HepG2 (cell line): Measurements from ENCODE around the gene SHROOM1. TPM values are rescaled to one million over a fixed set of nuclear protein-coding genes. Genes with fewer than 3 reads are reported as not detected.
A peak's percentile ranks its signal among the peaks of the same experiment; 100 is the strongest.

Experiments used
- ATAC-seq: fragments of 200-7000 bp; cut with Tn5 transposase; 3 replicates; pipeline ENCODE4 v1.9.1; 2020; ENCODE audit warnings: mild to moderate bottlenecking, moderate library complexity
- BruUV-seq: library from RNA; stranded (reverse); fragments of 400-500 nt; replicated peaks from 2 replicates; lab custom pipeline; 2021; lab: Mats Ljungman, UMichigan
- CTCF ChIA-PET: fragments of 300-600 bp; formaldehyde crosslinking; extraction: SDS; loops from one replicate; lab custom pipeline; 2021; ENCODE audit warnings: low total read pairs, inconsistent platforms, low intra/inter-chr PET ratio; lab: Yijun Ruan, JAX
- POLR2A ChIA-PET: fragments of 350-600 bp; sonication (Branson Sonifier 250); formaldehyde crosslinking; loops from one replicate; lab custom pipeline; 2020; ENCODE audit warnings: antibody characterized with exemption, inconsistent platforms; lab: Yijun Ruan, JAX
- DNase-seq: peaks from one replicate; pipeline ENCODE4 v3.0.0-alpha.2; 2015; ENCODE audit warnings: low spot score
- FAIRE-seq: peaks from 3 replicates; lab custom pipeline; 2011; peaks lifted over from hg19 to GRCh38; lab: Jason Lieb, UNC
- H2AFZ ChIP-seq: one replicate; pipeline ENCODE4 v1.6.1; 2011; ENCODE audit warnings: low read length, inconsistent platforms
- H3K27ac ChIP-seq: fragments of 300-600 bp; 3 replicates; pipeline ENCODE4 v1.8.0; 2011; ENCODE audit warnings: mixed run types, mild to moderate bottlenecking, mixed read lengths, low read length, inconsistent platforms; ENCODE audit not compliant: insufficient read depth; ENCODE audit errors: extremely low read length
- H3K27me3 ChIP-seq, 2 experiments: fragments of 200-600 bp in 1 of 2; 2 replicates in 1 of 2; 3 replicates in 1 of 2; pipeline versions ENCODE4 v1.6.0 to v1.8.0; 2011; ENCODE audit warnings: low read length in 2 of 2, mild to moderate bottlenecking in 2 of 2, moderate library complexity in 2 of 2, inconsistent platforms in 1 of 2; ENCODE audit not compliant: insufficient read depth in 2 of 2, control insufficient read depth in 1 of 2
- H3K36me3 ChIP-seq, 2 experiments: fragments of 200-600 bp in 1 of 2; replicated peaks in 1 of 2; 2 replicates in 1 of 2; 3 replicates in 1 of 2; pipeline versions ENCODE4 v1.5.1 to v1.8.0; 2011; ENCODE audit warnings: low read length in 2 of 2, inconsistent platforms in 1 of 2; ENCODE audit not compliant: insufficient read depth in 2 of 2, control insufficient read depth in 1 of 2
- H3K4me1 ChIP-seq: 2 replicates; pipeline ENCODE4 v1.5.1; 2012; ENCODE audit warnings: low read length, inconsistent platforms; ENCODE audit not compliant: insufficient read depth
- H3K4me2 ChIP-seq: 2 replicates; pipeline ENCODE4 v1.6.0; 2011; ENCODE audit warnings: low read depth, low read length, inconsistent platforms
- H3K4me3 ChIP-seq, 3 experiments: fragments of 200-600 bp in 1 of 3; sonication (generic), shearing (Covaris generic) in 1 of 3; replicated peaks in 1 of 3; 2 replicates each; pipeline ENCODE4 v1.5.1; 2011 to 2016; ENCODE audit warnings: low read length in 3 of 3, inconsistent platforms in 2 of 3, low read depth in 2 of 3, mild to moderate bottlenecking in 2 of 3, control low read depth in 1 of 3, mixed read lengths in 1 of 3; ENCODE audit not compliant: insufficient read depth in 1 of 3
- H3K79me2 ChIP-seq: one replicate; pipeline ENCODE4 v1.6.1; 2011; ENCODE audit warnings: low read length, inconsistent platforms; ENCODE audit not compliant: insufficient read depth
- H3K9ac ChIP-seq: 2 replicates; pipeline ENCODE4 v1.6.0; 2011; ENCODE audit warnings: mild to moderate bottlenecking, low read depth, low read length, inconsistent platforms; ENCODE audit not compliant: insufficient read depth
- H3K9me3 ChIP-seq: 2 replicates; pipeline ENCODE4 v1.5.1; 2012; ENCODE audit warnings: mild to moderate bottlenecking, low read length
- H4K20me1 ChIP-seq: 2 replicates; pipeline ENCODE4 v1.6.0; 2011; ENCODE audit warnings: inconsistent platforms, mild to moderate bottlenecking, low read length, moderate library complexity; ENCODE audit not compliant: insufficient read depth
- ARHGAP35 ChIP-seq: sonication (generic); formaldehyde crosslinking; IDR thresholded peaks from 2 replicates; pipeline ENCODE4 v1.9.0; 2022; ENCODE audit warnings: mild to moderate bottlenecking, inconsistent platforms, moderate library complexity, missing genetic modification reagents, borderline replicate concordance
- KDM6A ChIP-seq: IDR thresholded peaks from 2 replicates; pipeline ENCODE4 v1.6.1; 2016; ENCODE audit warnings: low read depth
- KLF6 ChIP-seq: IDR thresholded peaks from 2 replicates; pipeline ENCODE4 v1.8.0; 2016; ENCODE audit warnings: missing biosample characterization, missing genetic modification reagents
- NCOR1 ChIP-seq: fragments of 200-600 bp; sonication (generic); IDR thresholded peaks from 2 replicates; pipeline ENCODE4 v1.7.0; 2017; ENCODE audit warnings: antibody characterized with exemption, low read length, borderline replicate concordance
- PAF1 ChIP-seq: IDR thresholded peaks from 2 replicates; pipeline ENCODE4 v1.6.1; 2016; ENCODE audit warnings: missing genetic modification reagents, missing compliant biosample characterization
- PHF5A ChIP-seq: IDR thresholded peaks from one replicate; pipeline ENCODE4 v1.6.1; 2018; ENCODE audit warnings: low read depth, missing genetic modification reagents; ENCODE audit not compliant: unreplicated experiment
- SALL2 ChIP-seq: sonication (generic); formaldehyde crosslinking; IDR thresholded peaks from 2 replicates; pipeline ENCODE4 v1.8.1; 2023; ENCODE audit warnings: mild to moderate bottlenecking, missing genetic modification reagents, inconsistent platforms
- SOX6 ChIP-seq, 2 experiments: fragments of 450-650 bp in 1 of 2; sonication (generic) in 1 of 2; formaldehyde crosslinking in 1 of 2; IDR thresholded peaks; 2 replicates each; pipeline versions ENCODE4 v1.4.0 to v1.6.1; 2017 to 2020; ENCODE audit warnings: antibody characterized with exemption in 1 of 2, mild to moderate bottlenecking in 1 of 2, missing genetic modification reagents in 1 of 2
- TERF1 ChIP-seq: sonication (generic); formaldehyde crosslinking; IDR thresholded peaks from 2 replicates; pipeline ENCODE4 v1.8.0; 2022; ENCODE audit warnings: mild to moderate bottlenecking, missing genetic modification reagents, moderate library complexity
- THYN1 ChIP-seq: sonication (generic); formaldehyde crosslinking; IDR thresholded peaks from 2 replicates; pipeline ENCODE4 v1.8.1; 2023; ENCODE audit warnings: low read depth, mild to moderate bottlenecking, moderate library complexity, missing genetic modification reagents, borderline replicate concordance
- ZBTB25 ChIP-seq: IDR thresholded peaks from 2 replicates; pipeline ENCODE4 v1.6.1; 2018; ENCODE audit warnings: missing genetic modification reagents
- ZNF10 ChIP-seq: sonication (generic); formaldehyde crosslinking; IDR thresholded peaks from 2 replicates; pipeline ENCODE4 v1.4.0; 2020; ENCODE audit warnings: mild to moderate bottlenecking, low read depth, missing genetic modification reagents, borderline replicate concordance
- ZNF652 ChIP-seq: IDR thresholded peaks from 2 replicates; pipeline ENCODE4 v1.6.1; 2016; ENCODE audit warnings: low read depth, borderline replicate concordance
- ZNF710 ChIP-seq: sonication (generic); formaldehyde crosslinking; IDR thresholded peaks from 2 replicates; pipeline ENCODE4 v1.5.0; 2020; ENCODE audit warnings: mild to moderate bottlenecking, missing genetic modification reagents, borderline replicate concordance
- ZSCAN5A ChIP-seq: sonication (generic); formaldehyde crosslinking; IDR thresholded peaks from 2 replicates; pipeline ENCODE4 v1.8.0; 2022; ENCODE audit warnings: mild to moderate bottlenecking, missing genetic modification reagents, borderline replicate concordance
- WGBS: methylation state at CpG from one replicate; pipeline ENCODE4 v1.1.6; 2017; ENCODE audit warnings: low lambda C conversion rate; 5-methylcytosine and 5-hydroxymethylcytosine counted together
- in situ Hi-C: cut with HindIII; loops from 2 replicates; pipeline ENCODE4 v1.10.0; 2017; ENCODE audit warnings: low pct_unique_long_range_greater_than_20kb; ENCODE audit not compliant: extremely low pct_ligation_motif_present
- intact Hi-C: fragments of 100-400 bp; cut with micrococcal nuclease; formaldehyde crosslinking; loops from one replicate; pipeline ENCODE4 v1.10.0; 2022; ENCODE audit not compliant: unreplicated experiment
- polyA plus RNA-seq, 8 experiments: library from polyadenylated mRNA; depleted of rRNA in 3 of 8; stranded (reverse) in 7 of 8; unstranded in 1 of 8; fragments of >200 nt; fragmentation: Illumina TruSeq in 4 of 8; extraction: Trizol in 4 of 8; gene quantifications; 2 replicates each; pipeline versions ENCODE4 v1.2.1 to v1.2.3, GENCODE V29; 2011 to 2016; ENCODE audit warnings: low read depth in 4 of 8, missing spikeins in 1 of 8, mixed read lengths in 1 of 8; ENCODE audit not compliant: insufficient read depth in 1 of 8
- total RNA-seq, 5 experiments: library from RNA; depleted of rRNA; stranded (reverse); fragments of >200 nt; fragmentation: Illumina TruSeq; extraction: Trizol; gene quantifications; 2 replicates each; pipeline ENCODE4 v1.2.3, GENCODE V29; 2016; ENCODE audit warnings: low read depth in 1 of 5
- TF ChIP-seq, protein P1 (sequence below): conservative IDR thresholded peaks from 2 replicates; pipeline ENCODE4 v1.6.1; 2018; ENCODE audit warnings: missing genetic modification reagents

The SHROOM1 gene
- total and polyA plus RNA-seq, 2 of the 13 experiments (the other 11 are each of a cell fraction or from before 2014, with no cell fraction given): 18.2 to 25.7 TPM

DNA sequence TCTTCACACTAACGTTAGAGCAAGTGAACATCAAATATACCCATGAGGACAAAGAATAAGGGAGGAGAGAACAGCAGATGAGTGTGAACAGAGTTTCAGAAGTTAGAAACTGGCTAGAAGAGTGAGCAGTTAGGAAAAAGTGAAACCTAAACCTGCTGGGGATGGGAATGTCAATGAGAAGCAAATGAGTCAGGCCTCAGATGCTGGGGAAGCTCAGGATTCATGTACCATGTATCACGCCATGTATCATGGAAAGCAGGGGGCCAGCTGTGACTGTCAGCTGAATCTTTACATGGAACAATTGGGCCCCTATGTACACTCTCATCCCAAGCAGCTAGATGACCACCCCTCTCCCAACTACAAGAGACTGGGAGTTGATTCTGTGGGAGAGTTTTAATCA, 19.6 kb upstream of the SHROOM1 start:
- intact Hi-C loops (no loop called here), in situ Hi-C loops (no loop called here)
- TF ChIP-seq THYN1 (CRISPR knock-in tag): no peak
- TF ChIP-seq ZSCAN5A (CRISPR knock-in tag): no peak
- TF ChIP-seq ZBTB25 (CRISPR knock-in tag): no peak
- TF ChIP-seq SOX6 (IDR thresholded peaks at IDR 0.05): no peak
- no peak for TF ChIP-seq SOX6 (CRISPR knock-in tag; IDR thresholded peaks at IDR 0.05)
- no peak for TF ChIP-seq KDM6A (CRISPR knock-in tag)
- TF ChIP-seq PAF1 (CRISPR knock-in tag): no peak
- no peak for TF ChIP-seq ARHGAP35
- no peak for TF ChIP-seq ZNF710 (CRISPR knock-in tag)
- TF ChIP-seq KLF6 (CRISPR knock-in tag): no peak
- no peak for TF ChIP-seq TERF1 (CRISPR knock-in tag)
- no peak for TF ChIP-seq NCOR1
- no peak for TF ChIP-seq ZNF652 (CRISPR knock-in tag)
- TF ChIP-seq SALL2 (CRISPR knock-in tag): no peak
- TF ChIP-seq PHF5A: no peak
- TF ChIP-seq, protein P1, sequence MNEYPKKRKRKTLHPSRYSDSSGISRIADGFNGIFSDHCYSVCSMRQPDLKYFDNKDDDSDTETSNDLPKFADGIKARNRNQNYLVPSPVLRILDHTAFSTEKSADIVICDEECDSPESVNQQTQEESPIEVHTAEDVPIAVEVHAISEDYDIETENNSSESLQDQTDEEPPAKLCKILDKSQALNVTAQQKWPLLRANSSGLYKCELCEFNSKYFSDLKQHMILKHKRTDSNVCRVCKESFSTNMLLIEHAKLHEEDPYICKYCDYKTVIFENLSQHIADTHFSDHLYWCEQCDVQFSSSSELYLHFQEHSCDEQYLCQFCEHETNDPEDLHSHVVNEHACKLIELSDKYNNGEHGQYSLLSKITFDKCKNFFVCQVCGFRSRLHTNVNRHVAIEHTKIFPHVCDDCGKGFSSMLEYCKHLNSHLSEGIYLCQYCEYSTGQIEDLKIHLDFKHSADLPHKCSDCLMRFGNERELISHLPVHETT (CRISPR knock-in tag): no peak
- TF ChIP-seq ZNF10 (CRISPR knock-in tag): no peak
- no peaks in the 10 kb centered on the region for H4K20me1 ChIP-seq
- no peaks in the 10 kb centered on the region for H3K36me3 ChIP-seq
- no peak for FAIRE-seq
- no peaks in the 10 kb centered on the region for H3K9me3 ChIP-seq
- H3K27me3 ChIP-seq: no peaks in the 10 kb centered on the region
- H3K9ac ChIP-seq: no peak overlapping the region
- peak overlapping the region; percentile 59 for H3K27ac ChIP-seq
- peaks cover 75% of the 10 kb centered on the region for H3K4me1 ChIP-seq
- ChIA-PET POLR2A (interaction anchor here (1.2 to 2.6 kb wide), 6 partner anchors 10 to 43 kb away, joined by 3 to 15 read pairs (median 4); partner anchors contain the start of gene SHROOM1), CTCF (no interaction called here)
- DNase-seq: no peak
- no peak overlapping the region for H3K4me3 ChIP-seq
- no TSS peak for BruUV-seq
- no peaks in the 10 kb centered on the region for H3K79me2 ChIP-seq
- WGBS: 63% methylated on average over 2 of the region's 2 CpGs
- H2AFZ ChIP-seq: peak overlapping the region; percentile 75
- peak overlapping the region; percentile 31; the same call in 1 of the 2 replicates for H3K4me2 ChIP-seq
- ATAC-seq: no peak; the same call in 2 of the 3 replicates
